ENCODE measurements around the gene SHD.
"Not testable (repeated sequence)": the region's sequence is repeated elsewhere in the genome, so short reads cannot be mapped to it uniquely, and the experiment has no call there.

SHD gene

GRCh38 chr19:4267101-4267900 is 11.8 kb upstream of the SHD start:
- no peak for DNase-seq (ENCODE audit: low read depth, low spot score)

- DNase-seq (ENCODE audit: low read depth, low spot score), result no peak
Observed at GRCh38 chr19:4267901-4268815, 10.9 kb upstream of the SHD start.

- no peak for DNase-seq (ENCODE audit: low read depth, low spot score)
Observed at GRCh38 chr19:4268816-4269430, 10.1 kb upstream of the SHD start.

GRCh38 chr19:4272894-4273293 is 6.2 kb upstream of the SHD start:
- DNase-seq (ENCODE audit: low read depth, low spot score), result no peak

GRCh38 chr19:4274321-4274686 is 4.8 kb upstream of the SHD start:
- not testable (repeated sequence) for DNase-seq (ENCODE audit: low read depth, low spot score)

GRCh38 chr19:4277191-4277696 is 1.8 kb upstream of the SHD start:
- no peak for DNase-seq (ENCODE audit: low read depth, low spot score)

- no peak for DNase-seq (ENCODE audit: low read depth, low spot score)
Observed at GRCh38 chr19:4278010-4278409, 1.1 kb upstream of the SHD start.

GRCh38 chr19:4279267-4279529 is 132 bp downstream of the SHD start:
- no peak for DNase-seq (ENCODE audit: low read depth, low spot score)

GRCh38 chr19:4279530-4280422 is 710 bp downstream of the SHD start:
- no peak for DNase-seq (ENCODE audit: low read depth, low spot score)

GRCh38 chr19:4284176-4284958 is 5.3 kb downstream of the SHD start:
- no peak for DNase-seq (ENCODE audit: low read depth, low spot score)

GRCh38 chr19:4284974-4285373 is 5.9 kb downstream of the SHD start:
- DNase-seq (ENCODE audit: low read depth, low spot score), result no peak

- not testable (repeated sequence) for DNase-seq (ENCODE audit: low read depth, low spot score)
Observed at GRCh38 chr19:4286141-4286540, 7.1 kb downstream of the SHD start.

GRCh38 chr19:4288091-4288777 is 9.2 kb downstream of the SHD start:
- no peak for DNase-seq (ENCODE audit: low read depth, low spot score)

- DNase-seq (ENCODE audit: low read depth, low spot score), result no peak
Observed at GRCh38 chr19:4291184-4291732, 12.2 kb downstream of the SHD start.

GRCh38 chr19:4292515-4292914 is 13.4 kb downstream of the SHD start:
- no peak for DNase-seq (ENCODE audit: low read depth, low spot score)

GRCh38 chr19:4294389-4294788 is 15.3 kb downstream of the SHD start:
- no peak for DNase-seq (ENCODE audit: low read depth, low spot score)

GRCh38 chr19:4295972-4296771 is 17.1 kb downstream of the SHD start:
- DNase-seq (ENCODE audit: low read depth, low spot score), result no peak

GRCh38 chr19:4297901-4298809 is 19.1 kb downstream of the SHD start:
- no peak for DNase-seq (ENCODE audit: low read depth, low spot score)

All from smooth muscle cell of the brain vasculature (primary cell).